ENCODE results near the gene MUC5AC.

MUC5AC gene

DNA sequence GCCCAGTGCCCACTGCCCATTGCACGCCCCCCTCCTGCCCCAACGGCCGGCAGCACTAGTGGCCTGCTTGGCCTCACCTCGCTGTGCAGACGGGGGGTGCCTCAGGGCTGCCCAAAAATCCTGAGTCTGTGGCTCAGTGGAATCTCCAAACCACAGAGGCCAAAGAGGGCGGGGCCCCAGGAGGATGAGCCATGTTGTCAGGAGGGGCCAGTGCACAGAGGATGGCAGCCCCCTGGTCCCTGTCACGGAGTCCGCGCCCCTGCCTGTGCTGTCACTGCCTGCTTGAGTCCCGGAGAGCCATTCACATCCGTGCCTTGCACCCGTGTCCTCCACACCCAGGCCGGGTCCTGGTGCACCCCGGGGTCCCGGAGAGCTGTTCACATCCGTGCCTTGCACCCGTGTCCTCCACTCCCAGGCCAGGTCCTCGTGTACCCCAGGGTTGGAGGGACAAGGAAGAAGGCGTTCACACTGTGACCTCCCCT, 36.4 kb upstream of the MUC5AC start:
- DNase-seq (ENCODE audit: low read depth) = no peak

DNA sequence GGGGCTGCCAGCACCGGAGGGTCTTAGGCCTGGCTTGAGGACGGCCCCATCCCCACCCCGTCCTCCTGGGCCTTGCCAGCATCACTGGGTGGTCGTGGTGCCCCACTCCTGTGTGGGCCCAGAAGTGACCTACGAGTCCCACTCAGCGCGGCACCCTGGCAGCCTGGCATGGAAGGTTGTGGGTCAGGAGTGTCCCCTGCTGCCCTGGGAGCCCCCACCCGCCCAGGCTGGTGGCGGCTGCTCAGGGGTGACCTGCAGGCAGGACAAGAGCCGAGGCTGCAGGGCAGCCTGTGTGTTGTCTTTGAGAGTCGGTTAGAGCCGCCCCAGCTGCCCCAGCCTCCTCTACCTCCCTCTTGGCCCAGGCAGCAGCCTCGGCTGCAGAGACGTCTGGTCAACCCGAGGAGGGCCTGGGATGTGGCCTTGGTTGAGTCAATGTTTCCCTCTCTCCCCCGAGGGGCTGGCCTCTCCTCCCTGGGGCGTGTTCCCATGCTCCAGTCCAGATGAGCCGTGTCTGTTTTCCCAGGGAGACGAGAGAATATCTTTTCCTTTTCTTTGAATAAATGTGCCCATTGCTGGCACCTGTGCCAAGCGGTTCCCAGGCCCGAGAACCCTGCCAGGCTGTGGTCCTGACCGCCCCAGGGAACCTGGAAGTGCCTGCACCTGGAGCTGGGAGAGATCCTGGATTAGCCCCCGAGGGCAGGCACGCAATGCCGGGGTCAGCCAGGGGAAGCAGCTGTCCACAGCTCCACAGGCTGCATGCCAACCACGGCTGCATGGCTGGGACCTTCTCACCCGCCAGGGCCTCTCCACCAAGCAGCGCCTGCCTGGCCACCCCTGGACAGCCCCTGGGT, 35.7 kb upstream of the MUC5AC start:
- no peak for DNase-seq (ENCODE audit: low read depth)

DNA sequence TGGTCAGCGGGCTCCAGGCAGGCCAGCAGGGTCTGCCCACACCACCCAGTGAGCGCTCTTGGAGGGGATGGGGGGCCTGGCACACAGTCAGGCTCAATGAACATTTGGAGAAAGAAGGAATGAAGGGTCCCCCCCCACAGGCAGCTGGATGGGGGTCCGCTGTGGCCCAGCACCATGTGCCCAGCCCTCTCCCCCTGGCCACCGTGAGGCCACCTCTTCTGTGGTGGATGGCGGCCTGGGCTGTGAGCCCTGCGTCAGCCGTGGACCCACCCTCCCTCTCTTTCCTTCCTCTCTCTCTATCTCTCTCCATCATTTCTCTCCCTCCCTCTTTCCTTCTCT, 35.1 kb upstream of the MUC5AC start:
- DNase-seq (ENCODE audit: low read depth) = no peak

DNA sequence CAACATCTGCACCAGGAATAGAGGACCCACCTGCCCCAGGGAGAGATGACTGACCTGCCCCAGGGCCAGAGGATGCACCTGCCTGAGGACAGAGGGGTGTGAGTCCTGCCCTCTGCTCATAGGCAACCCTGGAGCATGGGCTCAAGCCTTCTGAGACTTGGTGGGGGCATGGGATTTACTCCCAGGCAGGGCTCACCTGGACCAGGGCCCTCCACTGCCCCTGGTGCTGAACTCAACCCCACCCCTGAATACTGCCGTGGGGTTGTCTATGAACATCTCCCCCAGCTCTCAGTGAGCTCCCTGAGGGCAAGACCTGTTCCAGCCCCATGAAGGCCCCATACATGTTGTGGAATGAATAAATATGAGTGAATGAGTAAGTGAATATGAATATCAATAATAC, 33.8 kb upstream of the MUC5AC start:
- DNase-seq (ENCODE audit: low read depth) = no peak

DNA sequence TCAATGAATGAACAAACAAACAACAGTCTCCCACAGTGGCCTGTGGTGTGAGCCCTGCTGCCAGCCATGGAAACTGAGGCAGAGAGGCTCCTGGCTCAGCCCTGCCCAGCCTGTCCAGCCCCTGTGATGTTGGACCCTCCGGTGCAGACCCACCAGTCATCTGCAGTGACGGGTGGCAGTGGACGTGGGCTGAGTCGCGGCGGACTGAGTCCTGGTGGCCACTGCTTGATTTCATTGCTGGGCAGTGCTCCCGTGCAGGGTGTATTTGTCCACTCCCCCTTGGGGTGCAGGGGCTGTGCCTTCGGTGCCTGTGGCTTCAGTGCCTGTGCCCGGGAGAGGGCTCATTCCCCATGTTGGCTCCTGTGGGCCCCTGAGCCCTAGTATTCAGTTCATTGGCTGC, 31.9 kb upstream of the MUC5AC start:
- DNase-seq (ENCODE audit: low read depth) = no peak

GRCh38 chr11:1126491-1126926, 31.2 kb upstream of the MUC5AC start:
- no peak for DNase-seq (ENCODE audit: low read depth)

- no peak for DNase-seq (ENCODE audit: low read depth)
These were observed 30.7 kb upstream of the MUC5AC start for GRCh38 chr11:1126935-1127663.

- DNase-seq (ENCODE audit: low read depth) = no peak
These were observed 30.0 kb upstream of the MUC5AC start for GRCh38 chr11:1127664-1128162.

GRCh38 chr11:1128311-1129142, 29.2 kb upstream of the MUC5AC start:
- DNase-seq (ENCODE audit: low read depth) = no peak

GRCh38 chr11:1129143-1129610, 28.6 kb upstream of the MUC5AC start:
- DNase-seq (ENCODE audit: low read depth) = no peak

DNA sequence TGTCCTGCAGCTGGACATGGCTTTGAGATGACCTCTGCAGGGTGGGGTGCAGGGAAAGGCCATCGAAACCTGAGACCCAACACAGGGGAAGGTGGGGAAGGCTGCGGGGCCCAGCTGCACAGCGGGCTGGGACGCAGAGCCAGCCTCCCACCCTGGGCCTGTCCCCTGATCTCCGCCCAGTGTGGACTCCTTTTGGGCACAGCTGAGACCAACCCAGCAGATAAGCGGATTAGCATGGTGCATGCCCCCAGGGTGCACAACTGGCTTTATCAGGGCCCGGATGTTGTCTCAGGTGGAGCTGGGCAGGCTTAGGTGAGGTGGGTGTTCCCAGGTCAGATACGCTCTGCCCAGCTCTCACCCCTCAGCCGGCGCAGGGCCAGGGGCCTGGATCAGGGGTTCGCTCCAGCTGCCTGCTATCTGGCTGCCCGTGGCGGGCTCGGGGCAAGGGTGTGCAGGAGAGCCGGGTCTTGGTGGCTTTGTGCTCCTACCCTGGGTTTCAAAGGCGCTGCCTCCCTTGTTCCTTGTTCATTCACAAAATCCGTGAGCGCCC, 28.1 kb upstream of the MUC5AC start:
- DNase-seq (ENCODE audit: low read depth) = no peak

DNA sequence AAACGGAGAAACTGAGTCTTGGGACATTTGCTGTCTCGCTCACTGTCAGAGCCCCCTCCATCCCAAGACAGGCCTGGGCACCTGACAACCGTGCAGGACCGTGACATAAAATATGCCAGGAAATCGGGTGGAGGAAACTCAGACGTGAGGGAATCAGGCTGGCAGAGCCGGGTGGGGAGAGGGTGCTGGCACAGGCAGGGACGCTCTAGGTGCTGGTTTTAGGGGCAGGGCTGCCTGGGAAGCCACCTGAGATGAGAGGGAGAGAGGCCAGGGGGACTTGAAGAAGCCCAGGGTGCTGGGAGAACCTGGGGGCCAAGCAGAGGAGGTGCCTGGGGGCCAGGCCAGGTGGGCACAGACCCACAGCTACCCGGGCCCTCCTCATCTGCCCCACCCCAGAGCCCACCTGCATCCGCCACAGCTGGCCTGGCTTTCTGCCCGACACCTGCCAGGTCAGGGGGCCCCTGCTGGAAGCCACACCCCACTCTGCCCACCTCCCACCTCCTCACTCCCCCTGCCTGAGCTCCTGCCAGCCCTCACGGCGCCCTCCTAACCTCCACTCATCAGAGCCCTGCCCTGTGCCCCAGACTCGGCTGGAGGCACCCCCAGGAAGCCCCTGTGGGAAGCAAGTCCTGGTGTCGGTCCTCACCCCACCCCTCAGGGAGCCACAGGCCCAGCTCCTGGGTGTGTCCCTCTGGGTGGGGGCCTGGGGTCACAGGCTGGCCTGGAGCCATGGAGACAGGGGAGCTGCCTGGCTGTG, 27.3 kb upstream of the MUC5AC start:
- no peak for DNase-seq (ENCODE audit: low read depth)

DNA sequence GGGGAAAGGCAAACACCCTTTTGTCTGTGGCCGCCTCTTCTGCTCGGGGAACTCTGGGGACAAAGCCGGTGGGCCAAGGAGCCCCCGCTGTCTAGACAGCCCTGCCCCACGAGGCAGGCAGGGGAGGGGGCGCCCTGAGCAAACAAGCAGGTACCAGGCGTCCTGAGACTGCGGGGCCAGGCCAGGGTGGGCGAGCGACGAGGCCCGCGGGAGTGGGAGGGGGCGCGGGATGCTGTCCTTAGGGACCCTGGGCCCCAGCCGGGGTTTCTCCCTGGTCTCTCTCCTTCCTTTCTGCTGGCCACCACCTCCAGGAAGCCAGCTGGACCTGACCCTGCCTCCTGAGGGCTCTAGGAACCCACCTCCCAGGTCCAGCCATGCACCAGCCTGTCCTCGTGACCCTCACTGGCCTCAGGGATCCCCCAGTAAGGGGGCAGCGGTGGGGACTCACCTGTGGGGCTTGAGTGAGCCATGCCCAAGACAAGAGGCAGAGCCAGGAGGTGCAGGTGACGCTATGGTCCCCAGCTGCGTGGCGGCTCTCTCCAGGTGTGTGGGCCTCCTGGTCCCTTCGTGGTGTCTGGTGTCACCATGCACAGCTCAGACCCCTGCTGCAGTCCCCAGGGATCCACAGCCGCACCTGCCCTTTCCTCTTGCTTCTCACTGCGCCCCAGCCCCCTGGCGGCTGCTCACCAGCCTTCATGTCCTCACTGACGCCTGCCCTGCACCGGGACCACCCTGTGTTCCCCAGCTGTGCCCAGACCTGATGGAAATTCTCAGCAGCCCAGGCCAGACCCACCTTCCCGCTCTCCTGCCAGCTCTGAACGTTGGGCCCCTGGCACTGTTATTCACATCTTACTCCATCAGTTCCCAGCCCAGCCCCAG, 26.5 kb upstream of the MUC5AC start:
- DNase-seq (ENCODE audit: low read depth) = no peak

DNA sequence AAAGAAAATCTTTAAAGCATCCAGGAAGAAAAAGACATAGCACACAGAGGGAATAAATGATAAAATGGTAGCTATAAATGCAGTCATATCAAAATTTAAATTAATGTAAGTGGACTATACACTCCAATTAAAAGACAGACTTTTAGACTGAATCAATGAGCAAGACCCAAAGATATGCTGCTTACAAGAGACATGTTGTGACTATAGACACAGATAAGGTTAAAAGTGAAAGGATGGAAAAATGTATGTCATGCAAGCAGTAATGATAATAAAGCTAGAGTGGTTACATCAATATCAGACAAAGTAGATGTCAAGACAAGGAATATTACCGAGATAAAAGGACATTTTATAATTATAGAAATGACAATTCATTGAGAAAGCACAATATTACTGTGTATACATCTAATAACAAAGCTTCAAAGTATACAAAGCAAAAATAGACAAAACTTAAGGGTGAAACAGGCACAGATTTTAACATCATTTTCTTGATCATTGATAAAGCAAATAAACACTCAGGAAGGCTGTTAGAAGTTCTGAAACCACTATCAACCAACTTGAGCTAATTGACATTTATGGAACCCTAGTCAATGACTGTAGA, 22.8 kb upstream of the MUC5AC start:
- DNase-seq (ENCODE audit: low read depth) = no peak

GRCh38 chr11:1138097-1138496, 19.7 kb upstream of the MUC5AC start:
- peak; percentile 61 for DNase-seq (ENCODE audit: low read depth)

DNA sequence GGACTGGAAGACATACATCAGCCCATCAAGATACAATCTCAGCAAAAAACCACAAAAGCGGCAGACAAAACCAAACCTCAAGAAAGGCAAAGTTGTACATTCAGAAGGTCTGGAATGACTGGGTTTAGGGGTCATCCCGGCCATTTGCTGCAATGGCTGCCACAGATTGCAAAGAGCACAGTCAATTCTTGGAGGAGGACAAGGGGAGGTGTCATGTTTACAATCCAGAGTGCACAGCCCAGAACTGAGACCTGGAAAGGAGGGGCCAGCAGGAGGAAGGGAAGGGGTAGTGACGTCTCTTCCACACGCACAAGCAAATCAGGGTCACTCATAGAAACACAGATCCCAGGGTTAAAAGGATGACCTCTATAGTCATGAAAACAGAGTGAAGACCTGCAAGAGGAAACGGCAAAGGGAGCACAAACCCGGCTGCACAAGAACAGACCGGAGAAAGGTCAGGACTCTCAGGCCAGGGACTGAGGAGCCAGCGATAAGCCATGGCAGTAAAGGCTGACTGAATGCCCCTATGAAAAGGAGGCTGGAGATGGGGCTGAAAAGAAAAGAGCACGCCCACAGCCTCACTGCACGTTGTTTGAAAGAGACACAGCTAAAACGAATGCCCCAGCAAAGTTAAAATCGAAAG, 18.2 kb upstream of the MUC5AC start:
- DNase-seq (ENCODE audit: low read depth) = peak; percentile 76

DNA sequence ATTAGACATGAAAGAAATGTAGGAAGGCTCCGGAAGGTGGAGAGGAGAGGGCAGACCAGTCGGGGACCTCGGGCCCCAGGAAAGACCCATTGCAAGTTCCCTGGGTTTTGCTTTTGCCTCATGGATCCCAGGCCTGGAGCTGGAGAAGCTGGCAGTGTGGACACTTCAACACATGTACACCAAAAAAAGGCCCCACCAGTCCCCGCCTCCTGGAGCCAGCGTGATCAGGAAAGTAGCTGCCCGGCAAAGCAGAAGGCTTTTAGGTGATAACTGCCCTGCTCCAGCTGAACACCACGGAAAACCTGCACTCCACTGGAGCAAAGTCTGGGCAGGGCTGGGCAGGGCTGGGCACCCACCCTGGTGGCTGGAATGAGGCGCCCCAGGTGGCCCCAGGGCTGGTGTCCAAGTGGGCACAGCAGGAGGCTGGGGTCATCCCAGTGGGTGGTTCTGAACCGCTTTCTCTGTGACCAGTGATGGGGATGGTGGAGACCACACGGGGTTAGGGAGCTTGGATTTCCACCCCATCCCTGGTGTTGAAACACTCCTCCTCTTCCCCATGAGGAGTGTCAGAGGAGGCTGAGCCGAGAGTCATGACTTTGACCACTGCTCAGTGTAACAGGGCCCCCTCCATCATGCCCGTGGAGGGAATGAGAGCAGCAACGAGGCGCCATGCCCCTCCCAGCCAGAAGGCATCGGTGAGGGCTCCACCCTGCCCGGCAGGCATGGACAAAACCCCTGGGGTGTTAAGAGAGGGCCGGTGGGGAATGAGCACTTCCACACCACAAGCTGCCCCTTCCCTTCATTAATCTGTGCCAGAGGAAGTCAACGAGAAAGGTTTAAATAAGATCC, 16.9 kb upstream of the MUC5AC start:
- DNase-seq (ENCODE audit: low read depth) = no peak

DNA sequence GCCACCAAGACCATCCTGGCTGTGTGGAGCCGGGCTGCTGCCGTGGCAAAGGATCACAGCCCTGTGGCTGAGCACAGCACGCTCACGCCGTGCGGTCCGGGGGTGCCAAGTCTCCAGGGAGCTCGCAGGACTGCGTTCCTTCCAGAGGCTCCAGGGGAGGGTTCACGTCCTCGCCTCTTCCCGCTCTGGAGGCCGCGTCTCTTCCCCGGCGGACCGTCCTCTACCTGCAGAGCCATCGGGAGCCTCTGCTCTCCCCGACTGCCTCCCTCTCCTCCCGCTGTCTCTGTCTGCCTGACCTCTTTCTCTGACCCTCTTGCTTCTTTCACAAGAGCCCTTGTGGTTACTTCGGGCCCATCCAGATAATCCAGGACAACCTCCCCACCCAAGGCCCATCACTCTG, 11.4 kb upstream of the MUC5AC start:
- DNase-seq (ENCODE audit: low read depth) = no peak

All from EH (cell line).